ENCODE data around the gene FAM117A. TPM values are rescaled to one million over a fixed set of nuclear protein-coding genes. Genes with fewer than 3 reads are reported as not detected.
A peak's percentile ranks its signal among the peaks of the same experiment; 100 is the strongest.

FAM117A gene
- total RNA-seq, 4 donors from 2014 or later, result 13.3 to 33.0 (median 24.8) TPM

GRCh38 chr17:49703557-49704277 is 60.2 kb downstream of the FAM117A start:
- intact Hi-C loops (cut with DNase I), result loop anchor here (10.0 kb wide), 1 partner anchor 289 kb away; the partner anchor contains the start of gene PHB1
- Histone ChIP-seq H3K27ac (replicated peaks in 1 of 4) (peak overlapping the region in 1 of 4 donors; percentile 25), H3K4me1 (peaks cover 22 to 26% (median 25%) of the 10 kb centered on the region in 4 donors), H3K36me3 (peaks cover 55 to 74% (median 65%) of the 10 kb centered on the region in 4 donors), H3K9me3 (no peaks in the 10 kb centered on the region), H3K27me3 (no peaks in the 10 kb centered on the region), H3K4me3 (no peak overlapping the region)
- TF ChIP-seq EP300 (IDR thresholded peaks at IDR 0.05), result no peak
- TF ChIP-seq CTCF (IDR thresholded peaks at IDR 0.05), result peak; percentile 40 to 56 (median 54)
- TF ChIP-seq POLR2AphosphoS5 (IDR thresholded peaks at IDR 0.05), result no peak
- 47% methylated on average over 4 of the region's 6 CpGs for WGBS
- no peak for DNase-seq (ENCODE audit: extremely low spot score)

GRCh38 chr17:49700960-49701359 is 63.0 kb downstream of the FAM117A start:
- DNase-seq (ENCODE audit: extremely low spot score), result no peak
- Histone ChIP-seq H3K9me3 (no peaks in the 10 kb centered on the region), H3K4me1 (peaks cover 4 to 6% (median 6%) of the 10 kb centered on the region in 4 donors), H3K27me3 (no peaks in the 10 kb centered on the region), H3K4me3 (no peak overlapping the region), H3K27ac (replicated peaks in 1 of 4) (no peak overlapping the region), H3K36me3 (peaks cover 55 to 67% (median 65%) of the 10 kb centered on the region in 4 donors)
- 72% methylated on average over 6 of the region's 6 CpGs for WGBS
- intact Hi-C loops (cut with DNase I), result loop anchor here (10.0 kb wide), 1 partner anchor 286 kb away; the partner anchor contains the start of gene PHB1
- TF ChIP-seq POLR2A (IDR thresholded peaks at IDR 0.05; ENCODE audit: low read depth) (no peak), EP300 (IDR thresholded peaks at IDR 0.05) (no peak), POLR2AphosphoS5 (IDR thresholded peaks at IDR 0.05) (no peak), CTCF (IDR thresholded peaks at IDR 0.05) (no peak)

GRCh38 chr17:49699966-49700575 is 63.9 kb downstream of the FAM117A start:
- Histone ChIP-seq H3K9me3 (no peaks in the 10 kb centered on the region), H3K4me3 (no peak overlapping the region), H3K4me1 (peaks cover 3 to 10% (median 5%) of the 10 kb centered on the region in 4 donors), H3K27ac (replicated peaks in 1 of 4) (no peak overlapping the region), H3K36me3 (peaks cover 48 to 58% (median 56%) of the 10 kb centered on the region in 4 donors), H3K27me3 (no peaks in the 10 kb centered on the region)
- TF ChIP-seq EP300 (IDR thresholded peaks at IDR 0.05) (no peak), CTCF (IDR thresholded peaks at IDR 0.05) (no peak), POLR2AphosphoS5 (IDR thresholded peaks at IDR 0.05) (no peak), POLR2A (IDR thresholded peaks at IDR 0.05; ENCODE audit: low read depth) (no peak)
- 77% methylated on average over 8 of the region's 8 CpGs for WGBS
- intact Hi-C loops (cut with DNase I), result loop anchor here (10.0 kb wide), 1 partner anchor 285 kb away; the partner anchor contains the start of gene PHB1
- no peak for DNase-seq (ENCODE audit: extremely low spot score)

- no peak for DNase-seq (ENCODE audit: extremely low spot score)
- Histone ChIP-seq H3K36me3 (peaks cover 30 to 37% (median 35%) of the 10 kb centered on the region in 4 donors), H3K4me1 (peaks cover 6 to 10% (median 8%) of the 10 kb centered on the region in 4 donors), H3K4me3 (no peak overlapping the region), H3K27me3 (no peaks in the 10 kb centered on the region), H3K9me3 (no peaks in the 10 kb centered on the region), H3K27ac (replicated peaks in 1 of 4) (no peak overlapping the region)
- 59% methylated on average over 6 of the region's 6 CpGs for WGBS
- TF ChIP-seq CTCF (IDR thresholded peaks at IDR 0.05) (no peak), EP300 (IDR thresholded peaks at IDR 0.05) (no peak), POLR2AphosphoS5 (IDR thresholded peaks at IDR 0.05) (no peak), POLR2A (IDR thresholded peaks at IDR 0.05; ENCODE audit: low read depth) (no peak)
- intact Hi-C loops (cut with DNase I), result no loop called here
Measured at GRCh38 chr17:49698005-49698404, 65.9 kb downstream of the FAM117A start.

All from esophagus muscularis mucosa (tissue), 4 donors.